Neural cell (in vitro differentiated cells): Measurements from ENCODE around the gene SOX12. TPM values are rescaled to one million over a fixed set of nuclear protein-coding genes. Genes with fewer than 3 reads are reported as not detected.
A peak's percentile ranks its signal among the peaks of the same experiment; 100 is the strongest.

ENCODE experiments used
- H2AFZ ChIP-seq: fragments of 200-600, 300-800 bp; sonication (generic), shearing (Covaris generic); 2 replicates; pipeline ENCODE4 v1.6.0; 2014; ENCODE audit warnings: low read depth, mild to moderate bottlenecking, antibody characterized with exemption, low read length, moderate library complexity
- H3F3A ChIP-seq: fragments of 200-600 bp; shearing (Covaris generic); 2 replicates; pipeline ENCODE4 v1.6.1; 2016; ENCODE audit warnings: mild to moderate bottlenecking, moderate library complexity, mixed read lengths, antibody characterized with exemption, low read length; ENCODE audit not compliant: insufficient read depth, poor library complexity, severe bottlenecking
- H3K27ac ChIP-seq: fragments of 200-600, 300-800 bp; sonication (generic), shearing (Covaris generic); 2 replicates; pipeline ENCODE4 v1.5.1; 2014; ENCODE audit warnings: mild to moderate bottlenecking, low read length, moderate library complexity
- H3K27me3 ChIP-seq: fragments of 300-800, 200-600 bp; sonication (generic), shearing (Covaris generic); 2 replicates; pipeline ENCODE4 v1.6.0; 2014; ENCODE audit warnings: mild to moderate bottlenecking, low read depth, low read length, moderate library complexity; ENCODE audit not compliant: insufficient read depth
- H3K36me3 ChIP-seq: fragments of 300-800, 200-600 bp; sonication (generic), shearing (Covaris generic); 2 replicates; pipeline ENCODE4 v1.5.1; 2014; ENCODE audit warnings: mild to moderate bottlenecking, antibody characterized with exemption, low read length, moderate library complexity; ENCODE audit not compliant: insufficient read depth
- H3K4me2 ChIP-seq: fragments of 300-800, 200-600 bp; sonication (generic), shearing (Covaris generic); 2 replicates; pipeline ENCODE4 v1.6.0; 2014; ENCODE audit warnings: mild to moderate bottlenecking, low read length
- H3K4me3 ChIP-seq: fragments of 300-800, 200-600 bp; sonication (generic), shearing (Covaris generic); 2 replicates; pipeline ENCODE4 v1.5.1; 2014; ENCODE audit warnings: mild to moderate bottlenecking, low read length, moderate library complexity
- H3K79me2 ChIP-seq: fragments of 200-600 bp; shearing (Covaris generic); replicated peaks from 2 replicates; pipeline ENCODE4 v1.6.0; 2014; ENCODE audit warnings: mild to moderate bottlenecking, low read length, moderate library complexity; ENCODE audit not compliant: insufficient read depth
- H3K9ac ChIP-seq: fragments of 300-800, 200-600 bp; sonication (generic), shearing (Covaris generic); 2 replicates; pipeline ENCODE4 v1.6.1; 2016; ENCODE audit warnings: mild to moderate bottlenecking, low read length, mixed read lengths
- H3K9me2 ChIP-seq: fragments of 200-600 bp; shearing (Covaris generic); 2 replicates; pipeline ENCODE4 v1.6.1; 2016; ENCODE audit warnings: mild to moderate bottlenecking, low read length, mixed read lengths; ENCODE audit not compliant: insufficient read depth
- H3K9me3 ChIP-seq: fragments of 200-600, 300-800 bp; sonication (generic), shearing (Covaris generic); 2 replicates; pipeline ENCODE4 v1.6.1; 2016; ENCODE audit warnings: mild to moderate bottlenecking, mixed run types, low read length, moderate library complexity, mixed read lengths
- H4K20me1 ChIP-seq: fragments of 200-600 bp; shearing (Covaris generic); 2 replicates; pipeline ENCODE4 v1.6.1; 2016; ENCODE audit warnings: mild to moderate bottlenecking, mixed run types; ENCODE audit not compliant: insufficient read depth
- EP300 ChIP-seq: fragments of 450-650 bp; conservative IDR thresholded peaks from 2 replicates; pipeline ENCODE4 v1.6.1; 2014; ENCODE audit warnings: antibody characterized with exemption, mild to moderate bottlenecking, moderate library complexity; ENCODE audit not compliant: poor library complexity, severe bottlenecking
- EZH2 ChIP-seq: fragments of 200-600, 300-800 bp; shearing (Covaris generic), sonication (generic); IDR thresholded peaks from 2 replicates; pipeline ENCODE4 v1.6.1; 2014; ENCODE audit warnings: antibody characterized with exemption, low read length, borderline replicate concordance, mild to moderate bottlenecking; ENCODE audit not compliant: insufficient read depth, poor library complexity, severe bottlenecking
- MXI1 ChIP-seq: fragments of 450-650 bp; conservative IDR thresholded peaks from 2 replicates; pipeline ENCODE4 v1.6.1; 2014; ENCODE audit warnings: antibody characterized with exemption, mild to moderate bottlenecking; ENCODE audit not compliant: poor library complexity, severe bottlenecking
- RAD21 ChIP-seq: fragments of 450-650 bp; conservative IDR thresholded peaks from 2 replicates; pipeline ENCODE4 v1.6.1; 2014; ENCODE audit warnings: antibody characterized with exemption, mild to moderate bottlenecking, moderate library complexity
- SMC3 ChIP-seq: fragments of 450-650 bp; conservative IDR thresholded peaks from 2 replicates; pipeline ENCODE4 v1.6.1; 2014; ENCODE audit warnings: antibody characterized with exemption, mild to moderate bottlenecking, moderate library complexity; ENCODE audit not compliant: poor library complexity
- TAF1 ChIP-seq: IDR thresholded peaks from 2 replicates; pipeline ENCODE4 v1.6.1; 2012; ENCODE audit warnings: low read depth
- polyA plus RNA-seq: library from polyadenylated mRNA; depleted of rRNA; stranded (reverse); fragments of >200 nt; gene quantifications from 2 replicates; pipeline ENCODE4 v1.2.3, GENCODE V29; 2014
- TF ChIP-seq, protein P1 (sequence below): IDR thresholded peaks from 2 replicates; pipeline ENCODE4 v1.6.1; 2012; ENCODE audit warnings: borderline replicate concordance
- TF ChIP-seq, protein P2 (sequence below): fragments of 450-650 bp; IDR thresholded peaks from 2 replicates; pipeline ENCODE4 v1.5.1; 2014; ENCODE audit warnings: antibody characterized with exemption, mild to moderate bottlenecking, moderate library complexity; ENCODE audit not compliant: poor library complexity, severe bottlenecking

Gene SOX12
- polyA plus RNA-seq, 1 donor from 2014 or later, result 6.8 TPM

DNA sequence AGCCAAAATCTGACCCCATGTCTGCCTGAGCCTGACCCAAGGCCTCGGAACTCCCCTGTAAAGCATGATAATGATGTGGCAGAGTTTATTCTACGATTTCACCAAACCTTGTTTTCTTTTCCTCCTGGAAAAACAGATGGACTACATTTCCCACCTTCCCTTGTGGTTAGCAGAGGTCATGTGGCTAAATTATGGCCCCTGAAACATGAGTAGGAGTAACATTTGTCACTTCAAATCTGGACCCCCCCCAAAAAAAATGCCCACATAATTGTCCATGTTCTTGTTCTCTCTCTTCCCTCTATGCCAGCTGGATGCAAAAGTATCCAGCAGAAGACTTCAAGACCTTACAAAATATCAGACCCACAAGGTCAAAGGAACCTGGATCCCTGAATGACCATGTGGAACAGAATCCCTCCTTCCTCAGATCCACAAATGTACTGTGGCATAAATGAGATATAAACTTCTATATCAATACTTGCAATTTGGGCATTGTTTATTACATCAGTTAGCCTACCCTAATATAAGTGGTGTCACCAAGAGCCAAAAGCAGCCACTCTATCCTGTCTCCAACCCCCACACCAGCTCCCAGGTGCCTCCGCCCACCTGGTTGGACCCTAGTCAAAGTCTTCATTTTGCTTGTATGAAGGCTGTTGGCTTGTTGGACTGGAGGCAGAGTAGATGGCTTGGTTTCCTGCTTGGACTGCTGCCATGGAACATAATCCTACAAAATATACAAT, 36.2 kb upstream of the SOX12 start:
- Histone ChIP-seq H3K79me2 (peaks cover 17% of the 10 kb centered on the region), H2AFZ (no peak overlapping the region), H3K36me3 (no peaks in the 10 kb centered on the region), H3K27ac (no peak overlapping the region), H3K4me3 (peak overlapping the region; percentile 84), H3K9me2 (no peaks in the 10 kb centered on the region), H4K20me1 (no peaks in the 10 kb centered on the region), H3K27me3 (no peaks in the 10 kb centered on the region), H3K4me2 (peak overlapping the region; percentile 44), H3K9ac (peak overlapping the region; percentile 68), H3F3A (no peaks in the 10 kb centered on the region), H3K9me3 (no peaks in the 10 kb centered on the region)
- TF ChIP-seq EP300 (no peak), TAF1 (no peak), SMC3 (no peak), MXI1 (no peak), RAD21 (no peak), EZH2 (no peak)
- TF ChIP-seq, protein P1, sequence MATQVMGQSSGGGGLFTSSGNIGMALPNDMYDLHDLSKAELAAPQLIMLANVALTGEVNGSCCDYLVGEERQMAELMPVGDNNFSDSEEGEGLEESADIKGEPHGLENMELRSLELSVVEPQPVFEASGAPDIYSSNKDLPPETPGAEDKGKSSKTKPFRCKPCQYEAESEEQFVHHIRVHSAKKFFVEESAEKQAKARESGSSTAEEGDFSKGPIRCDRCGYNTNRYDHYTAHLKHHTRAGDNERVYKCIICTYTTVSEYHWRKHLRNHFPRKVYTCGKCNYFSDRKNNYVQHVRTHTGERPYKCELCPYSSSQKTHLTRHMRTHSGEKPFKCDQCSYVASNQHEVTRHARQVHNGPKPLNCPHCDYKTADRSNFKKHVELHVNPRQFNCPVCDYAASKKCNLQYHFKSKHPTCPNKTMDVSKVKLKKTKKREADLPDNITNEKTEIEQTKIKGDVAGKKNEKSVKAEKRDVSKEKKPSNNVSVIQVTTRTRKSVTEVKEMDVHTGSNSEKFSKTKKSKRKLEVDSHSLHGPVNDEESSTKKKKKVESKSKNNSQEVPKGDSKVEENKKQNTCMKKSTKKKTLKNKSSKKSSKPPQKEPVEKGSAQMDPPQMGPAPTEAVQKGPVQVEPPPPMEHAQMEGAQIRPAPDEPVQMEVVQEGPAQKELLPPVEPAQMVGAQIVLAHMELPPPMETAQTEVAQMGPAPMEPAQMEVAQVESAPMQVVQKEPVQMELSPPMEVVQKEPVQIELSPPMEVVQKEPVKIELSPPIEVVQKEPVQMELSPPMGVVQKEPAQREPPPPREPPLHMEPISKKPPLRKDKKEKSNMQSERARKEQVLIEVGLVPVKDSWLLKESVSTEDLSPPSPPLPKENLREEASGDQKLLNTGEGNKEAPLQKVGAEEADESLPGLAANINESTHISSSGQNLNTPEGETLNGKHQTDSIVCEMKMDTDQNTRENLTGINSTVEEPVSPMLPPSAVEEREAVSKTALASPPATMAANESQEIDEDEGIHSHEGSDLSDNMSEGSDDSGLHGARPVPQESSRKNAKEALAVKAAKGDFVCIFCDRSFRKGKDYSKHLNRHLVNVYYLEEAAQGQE, result no peak
- TF ChIP-seq, protein P2, sequence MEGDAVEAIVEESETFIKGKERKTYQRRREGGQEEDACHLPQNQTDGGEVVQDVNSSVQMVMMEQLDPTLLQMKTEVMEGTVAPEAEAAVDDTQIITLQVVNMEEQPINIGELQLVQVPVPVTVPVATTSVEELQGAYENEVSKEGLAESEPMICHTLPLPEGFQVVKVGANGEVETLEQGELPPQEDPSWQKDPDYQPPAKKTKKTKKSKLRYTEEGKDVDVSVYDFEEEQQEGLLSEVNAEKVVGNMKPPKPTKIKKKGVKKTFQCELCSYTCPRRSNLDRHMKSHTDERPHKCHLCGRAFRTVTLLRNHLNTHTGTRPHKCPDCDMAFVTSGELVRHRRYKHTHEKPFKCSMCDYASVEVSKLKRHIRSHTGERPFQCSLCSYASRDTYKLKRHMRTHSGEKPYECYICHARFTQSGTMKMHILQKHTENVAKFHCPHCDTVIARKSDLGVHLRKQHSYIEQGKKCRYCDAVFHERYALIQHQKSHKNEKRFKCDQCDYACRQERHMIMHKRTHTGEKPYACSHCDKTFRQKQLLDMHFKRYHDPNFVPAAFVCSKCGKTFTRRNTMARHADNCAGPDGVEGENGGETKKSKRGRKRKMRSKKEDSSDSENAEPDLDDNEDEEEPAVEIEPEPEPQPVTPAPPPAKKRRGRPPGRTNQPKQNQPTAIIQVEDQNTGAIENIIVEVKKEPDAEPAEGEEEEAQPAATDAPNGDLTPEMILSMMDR, result no peak

DNA sequence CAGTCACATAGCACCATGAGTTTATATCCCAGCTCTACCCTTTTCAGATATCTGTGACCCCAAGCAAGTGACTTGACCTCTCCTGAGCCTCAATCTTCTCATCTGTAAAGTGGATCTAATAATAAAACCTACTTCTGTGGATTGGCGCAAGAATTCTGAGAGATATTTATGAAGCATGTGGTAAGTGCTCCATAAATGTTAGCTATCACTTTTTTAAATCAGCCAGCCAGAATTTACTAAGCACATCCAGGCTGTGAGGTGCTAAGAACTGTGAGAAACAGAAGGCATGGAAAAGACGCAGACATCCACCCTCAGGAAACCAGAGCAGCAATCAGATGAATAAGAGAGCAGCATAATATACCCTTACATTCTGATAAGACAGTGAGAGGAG, 35.7 kb upstream of the SOX12 start:
- Histone ChIP-seq H2AFZ (peak overlapping the region; percentile 86), H4K20me1 (no peaks in the 10 kb centered on the region), H3F3A (no peaks in the 10 kb centered on the region), H3K36me3 (no peaks in the 10 kb centered on the region), H3K4me2 (peak overlapping the region; percentile 44), H3K9me3 (no peaks in the 10 kb centered on the region), H3K79me2 (peaks cover 17% of the 10 kb centered on the region), H3K9ac (peak overlapping the region; percentile 68), H3K27me3 (no peaks in the 10 kb centered on the region), H3K27ac (peak overlapping the region; percentile 52), H3K4me3 (peak overlapping the region; percentile 84), H3K9me2 (no peaks in the 10 kb centered on the region)
- TF ChIP-seq SMC3 (peak; percentile 5), EP300 (no peak)
